ENCODE data around the gene ALCAM.

GRCh38 chr3:105473521-105474223 is 107.0 kb downstream of the ALCAM start:
- TF ChIP-seq CTCF (conservative IDR thresholded peaks at IDR 0.05 in 1 of 2, IDR thresholded peaks at IDR 0.05 in 1 of 2; ENCODE audit: low read depth in 1 of 2, low read length in 2 of 2), result no peak
- TF ChIP-seq EZH2 (IDR thresholded peaks at IDR 0.05; ENCODE audit: low read length, missing control alignments), result no peak
